ENCODE results near the gene SPG7.
"Not testable (repeated sequence)": the region's sequence is repeated elsewhere in the genome, so short reads cannot be mapped to it uniquely, and the experiment has no call there.

SPG7 gene

GRCh38 chr16:89574681-89575246, 66.6 kb downstream of the SPG7 start:
- DNase-seq (ENCODE audit: extremely low read depth in 1 of 2, low read depth in 1 of 2): no peak

- no peak for DNase-seq (ENCODE audit: extremely low read depth in 1 of 2, low read depth in 1 of 2)
Measured at GRCh38 chr16:89575247-89576152, 67.3 kb downstream of the SPG7 start, which contains the start of gene CPNE7. Gene CPNE7, plus strand, starts transcription at chr16:89575758. Its CDS starts 140 bp downstream, at chr16:89575898.

- no peak for DNase-seq (ENCODE audit: extremely low read depth in 1 of 2, low read depth in 1 of 2)
Measured at GRCh38 chr16:89576153-89577054, 68.2 kb downstream of the SPG7 start.

GRCh38 chr16:89577055-89577759, 69.0 kb downstream of the SPG7 start:
- no peak for DNase-seq (ENCODE audit: extremely low read depth in 1 of 2, low read depth in 1 of 2)

DNA sequence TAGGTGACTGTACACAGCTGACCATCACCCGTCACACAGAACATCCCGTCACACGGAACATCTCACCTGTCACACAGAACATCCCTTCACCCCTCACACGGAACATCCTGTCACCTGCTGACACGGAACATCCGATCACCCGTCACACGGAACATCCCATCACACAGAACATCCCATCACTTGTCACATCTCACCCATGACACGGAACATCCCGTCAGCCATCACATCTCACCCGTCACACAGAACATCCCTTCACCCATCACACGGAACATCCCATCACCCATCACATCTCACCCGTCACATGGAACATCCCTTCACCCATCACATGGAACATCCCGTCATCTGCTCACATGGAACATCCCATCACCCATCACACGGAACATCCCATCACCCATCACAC, 71.1 kb downstream of the SPG7 start:
- no peak for DNase-seq (ENCODE audit: extremely low read depth in 1 of 2, low read depth in 1 of 2)

DNA sequence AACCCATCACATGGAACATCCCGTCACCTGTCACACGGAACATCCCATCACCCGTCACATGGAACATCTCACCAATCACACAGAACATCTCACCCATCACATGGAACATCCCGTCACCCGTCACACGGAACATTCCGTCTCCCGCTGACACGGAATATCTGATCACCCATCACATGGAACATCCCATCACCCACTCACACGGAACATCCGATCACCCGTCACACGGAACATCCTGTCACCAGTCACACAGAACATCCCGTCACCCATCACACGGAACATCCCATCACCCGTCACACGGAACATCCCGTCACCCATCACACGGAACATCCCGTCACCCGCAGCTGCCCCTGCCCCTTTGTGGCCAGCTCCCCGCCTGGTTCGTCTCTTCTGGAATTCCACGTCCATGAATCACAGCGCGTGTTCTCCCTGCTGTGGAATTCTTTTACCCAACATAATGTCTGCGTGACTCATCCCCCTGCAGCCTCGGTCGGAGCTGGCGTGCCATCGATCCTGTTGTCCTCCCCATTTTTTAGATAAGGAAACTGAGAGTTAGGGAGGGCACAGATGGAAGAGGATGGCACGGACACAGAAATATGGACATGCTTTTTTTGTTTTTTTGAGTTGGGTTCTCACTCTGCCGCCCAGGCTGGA, 73.0 kb downstream of the SPG7 start:
- DNase-seq (ENCODE audit: extremely low read depth in 1 of 2, low read depth in 1 of 2): no peak

DNA sequence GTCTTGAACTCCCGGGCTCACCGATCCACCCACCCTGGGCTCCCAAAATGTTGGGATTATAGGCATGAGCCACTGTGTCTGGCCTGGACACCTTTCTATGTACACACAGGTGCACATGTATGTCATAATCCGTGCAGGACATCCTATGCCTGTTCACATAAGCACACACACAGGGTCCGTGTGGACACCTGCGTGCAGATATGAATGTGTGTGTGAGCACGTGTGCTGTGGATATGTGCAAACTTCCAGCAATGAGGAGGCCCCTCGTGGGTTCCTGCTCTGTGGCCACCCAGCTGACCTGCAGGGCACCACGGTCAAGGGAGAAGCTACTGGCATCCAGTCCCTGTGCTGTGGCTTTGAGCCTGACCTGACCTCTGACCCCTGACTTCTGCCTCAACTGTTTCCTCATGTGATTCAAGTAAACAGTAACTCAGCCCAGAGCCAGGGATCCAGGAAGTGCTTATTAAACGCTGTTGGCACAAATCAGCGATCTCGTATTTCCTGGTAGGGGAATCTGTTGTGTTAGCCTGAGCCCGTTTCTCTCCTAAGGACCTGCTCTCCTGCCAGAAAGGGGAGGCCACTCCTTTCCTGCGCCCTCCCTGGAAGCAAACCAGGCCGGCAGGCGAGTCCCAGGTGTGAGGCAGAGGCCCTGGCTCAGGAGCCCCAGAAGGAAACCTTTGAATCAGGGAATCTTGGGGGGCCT, 73.8 kb downstream of the SPG7 start:
- no peak for DNase-seq (ENCODE audit: extremely low read depth in 1 of 2, low read depth in 1 of 2)

DNA sequence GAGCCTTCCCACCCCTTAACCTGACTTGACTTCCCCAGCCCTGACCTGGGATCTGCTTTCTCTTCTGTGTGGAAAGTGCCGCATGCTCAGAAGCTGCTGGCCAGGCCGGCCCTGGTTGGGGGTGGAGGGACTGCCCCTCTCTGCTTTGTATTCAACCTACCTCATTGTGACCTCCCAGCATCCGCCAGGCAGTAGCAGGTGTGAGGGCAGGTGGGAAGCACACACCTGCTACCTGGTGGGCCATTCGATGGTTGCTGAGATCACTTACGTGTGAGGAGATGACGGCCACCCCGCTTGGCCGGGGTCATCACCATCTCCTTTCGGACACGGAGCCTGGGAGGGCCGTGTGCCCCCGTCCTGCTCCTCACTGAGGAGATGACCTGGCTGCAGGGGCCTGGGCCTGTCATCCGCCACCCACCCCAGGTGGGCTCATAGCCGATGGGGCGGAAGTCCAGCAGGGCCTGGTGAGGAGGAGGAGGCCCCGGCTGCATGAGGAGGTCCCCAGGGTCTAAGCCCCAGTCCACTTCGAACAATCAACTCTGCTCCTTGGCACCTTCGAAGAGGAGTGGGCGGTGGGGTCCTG, 74.5 kb downstream of the SPG7 start:
- no peak for DNase-seq (ENCODE audit: extremely low read depth in 1 of 2, low read depth in 1 of 2)

- no peak for DNase-seq (ENCODE audit: extremely low read depth in 1 of 2, low read depth in 1 of 2)
Measured at GRCh38 chr16:89583197-89583894, 75.1 kb downstream of the SPG7 start.

GRCh38 chr16:89583895-89584644, 75.9 kb downstream of the SPG7 start:
- DNase-seq (ENCODE audit: extremely low read depth in 1 of 2, low read depth in 1 of 2): no peak

GRCh38 chr16:89584768-89585549, 76.8 kb downstream of the SPG7 start:
- no peak for DNase-seq (ENCODE audit: extremely low read depth in 1 of 2, low read depth in 1 of 2)

- no peak for DNase-seq (ENCODE audit: extremely low read depth in 1 of 2, low read depth in 1 of 2)
Measured at GRCh38 chr16:89586218-89586617, 78.0 kb downstream of the SPG7 start.

DNA sequence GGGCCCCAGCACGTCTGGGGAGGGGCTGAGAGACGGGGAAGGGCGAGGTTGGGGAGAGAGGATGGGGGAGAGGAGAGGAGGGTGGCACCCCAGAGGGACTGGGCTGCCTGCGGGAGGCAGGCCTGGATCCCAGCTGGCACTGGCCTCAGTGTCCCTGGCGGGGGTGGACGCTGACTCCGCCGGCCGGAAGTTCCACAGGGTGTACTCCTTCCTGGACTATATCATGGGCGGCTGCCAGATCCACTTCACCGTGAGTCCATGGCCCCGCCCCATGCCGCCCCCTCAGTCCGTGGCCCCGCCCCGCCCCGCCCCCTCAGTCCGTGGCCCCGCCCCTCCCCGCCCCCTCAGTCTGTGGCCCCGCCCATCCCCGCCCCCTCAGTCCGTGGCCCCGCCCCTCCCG, 78.7 kb downstream of the SPG7 start:
- DNase-seq (ENCODE audit: extremely low read depth in 1 of 2, low read depth in 1 of 2): no peak

DNA sequence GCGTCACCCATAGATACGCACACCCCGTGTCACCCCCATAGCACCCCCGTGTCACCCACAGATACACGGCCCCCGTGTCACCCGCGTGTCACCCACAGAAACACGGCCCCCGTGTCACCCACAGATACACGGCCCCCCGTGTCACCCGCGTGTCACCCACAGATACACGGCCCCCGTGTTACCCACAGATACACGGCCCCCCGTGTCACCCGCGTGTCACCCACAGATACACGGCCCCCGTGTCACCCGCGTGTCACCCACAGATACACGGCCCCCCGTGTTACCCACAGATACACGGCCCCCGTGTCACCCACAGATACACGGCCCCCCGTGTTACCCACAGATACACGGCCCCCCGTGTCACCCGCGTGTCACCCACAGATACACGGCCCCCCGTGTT, 79.5 kb downstream of the SPG7 start:
- DNase-seq (ENCODE audit: extremely low read depth in 1 of 2, low read depth in 1 of 2): not testable (repeated sequence)

DNA sequence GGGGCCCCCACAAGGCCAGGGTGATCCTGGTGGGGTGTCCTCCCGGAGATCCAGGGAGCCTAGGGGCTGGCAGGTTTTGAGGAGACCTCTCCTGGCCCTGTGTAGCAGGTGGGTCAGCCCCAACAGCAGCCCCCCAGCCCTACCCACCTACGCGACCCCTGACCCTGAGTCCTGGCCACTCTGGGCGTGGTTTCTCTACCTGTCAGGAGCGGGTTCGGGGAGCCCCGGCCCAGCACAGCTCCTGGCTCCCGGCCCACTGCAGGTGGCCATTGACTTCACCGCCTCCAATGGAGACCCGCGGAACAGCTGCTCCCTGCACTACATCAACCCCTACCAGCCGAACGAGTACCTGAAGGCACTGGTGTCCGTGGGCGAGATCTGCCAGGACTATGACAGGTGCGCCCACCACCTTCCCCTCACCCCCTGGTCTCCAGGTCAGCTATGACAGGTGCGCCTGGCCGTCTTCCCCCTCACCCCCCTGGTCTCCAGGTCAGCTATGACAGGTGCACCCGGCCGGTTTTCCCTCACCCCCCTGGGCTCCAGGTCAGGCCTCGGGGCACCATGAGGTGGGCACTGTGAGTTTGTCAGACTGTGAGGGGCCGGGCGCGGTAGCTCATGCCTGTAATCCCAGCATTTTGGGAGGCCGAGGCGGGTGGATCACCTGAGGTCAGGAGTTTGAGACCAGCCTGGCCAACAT, 80.4 kb downstream of the SPG7 start:
- DNase-seq (ENCODE audit: extremely low read depth in 1 of 2, low read depth in 1 of 2): no peak

DNA sequence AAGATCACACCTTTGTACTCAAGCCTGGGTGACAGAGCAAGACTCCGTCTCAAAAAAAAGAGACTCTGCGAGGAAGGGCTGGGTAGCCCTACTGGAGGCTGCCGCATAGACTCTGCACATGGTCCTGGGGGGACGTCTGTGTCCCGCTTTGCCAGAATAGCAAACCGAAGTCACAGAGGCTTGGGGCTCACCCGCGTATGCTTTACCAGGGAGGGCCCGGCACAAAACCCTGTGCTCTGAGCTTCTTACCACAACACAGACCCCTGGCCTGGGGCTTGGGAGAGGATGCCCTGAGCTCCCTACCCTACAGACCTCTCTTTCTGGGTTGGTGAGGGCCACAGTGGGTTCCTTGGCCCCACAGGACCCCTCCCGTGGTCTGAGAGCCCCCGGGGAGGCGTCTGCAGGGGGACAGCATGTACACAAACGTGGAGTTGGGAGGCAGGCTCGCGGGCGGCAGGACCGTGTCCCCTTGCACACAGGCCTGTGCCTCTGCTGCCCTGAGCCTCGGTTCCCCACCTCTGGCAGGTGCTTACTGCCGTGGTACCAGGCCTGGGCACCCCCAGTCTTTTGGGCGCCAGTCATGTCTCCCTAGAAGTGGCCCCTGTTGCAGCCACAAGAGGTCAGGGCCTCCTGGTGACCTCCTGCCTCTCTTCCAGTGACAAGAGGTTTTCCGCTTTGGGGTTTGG, 81.2 kb downstream of the SPG7 start:
- no peak for DNase-seq (ENCODE audit: extremely low read depth in 1 of 2, low read depth in 1 of 2)

Data from stimulated activated CD8-positive, alpha-beta memory T cell treated with anti-CD3 and anti-CD28 coated beads, Interleukin-7, amount 100 ng/mL, for 48 hours (primary cell).